Panc1 (cell line): ENCODE data around the gene AP2B1. TPM values are rescaled to one million over a fixed set of nuclear protein-coding genes. Genes with fewer than 3 reads are reported as not detected.

Experiments used
- ATAC-seq: fragments of 200-7000 bp; cut with Tn5 transposase; 2 replicates; pipeline ENCODE4 v1.9.1; 2020; ENCODE audit warnings: mild to moderate bottlenecking, moderate library complexity
- BruUV-seq: library from RNA; stranded (reverse); fragments of 400-500 nt; replicated peaks from 2 replicates; lab custom pipeline; 2021; lab: Mats Ljungman, UMichigan
- CTCF ChIA-PET: fragments of 300-600 bp; sonication (Branson Sonifier 250); formaldehyde crosslinking; loops from one replicate; lab custom pipeline; 2022; ENCODE audit warnings: antibody characterized with exemption; lab: Charles Lee
- POLR2A ChIA-PET: fragments of 300-600 bp; sonication (Branson Sonifier 250); formaldehyde crosslinking; loops from one replicate; lab custom pipeline; 2022; ENCODE audit warnings: antibody characterized with exemption; lab: Charles Lee
- DNase-seq: peaks from one replicate; pipeline ENCODE4 v3.0.0-alpha.2; 2010; ENCODE audit warnings: low read depth, low spot score
- H3K27ac ChIP-seq: 2 replicates; pipeline ENCODE4 v1.5.1; 2011; ENCODE audit warnings: mild to moderate bottlenecking, low read length, inconsistent platforms
- H3K27me3 ChIP-seq: fragments of 200-500 bp; sonication (Bioruptor generic); 2 replicates; pipeline ENCODE4 v1.6.0; 2014; ENCODE audit warnings: low read length, inconsistent platforms; ENCODE audit not compliant: control insufficient read depth, insufficient read depth
- H3K36me3 ChIP-seq: fragments of 200-500 bp; sonication (Bioruptor generic); 2 replicates; pipeline ENCODE4 v1.5.1; 2014; ENCODE audit warnings: inconsistent platforms, mild to moderate bottlenecking, low read length, moderate library complexity; ENCODE audit not compliant: control insufficient read depth, insufficient read depth
- H3K4me1 ChIP-seq: 2 replicates; pipeline ENCODE4 v1.5.1; 2011; ENCODE audit warnings: inconsistent platforms, mild to moderate bottlenecking, low read length, moderate library complexity; ENCODE audit not compliant: control insufficient read depth, insufficient read depth
- H3K4me3 ChIP-seq, 2 experiments: 2 replicates each; pipeline ENCODE4 v1.5.1; 2011 to 2012; ENCODE audit warnings: low read depth in 2 of 2, low read length in 2 of 2, mild to moderate bottlenecking in 2 of 2, inconsistent platforms in 1 of 2, moderate library complexity in 1 of 2
- H3K9me3 ChIP-seq: fragments of 200-500 bp; sonication (Bioruptor generic); 2 replicates; pipeline ENCODE4 v1.5.1; 2014; ENCODE audit warnings: low read depth, mild to moderate bottlenecking, inconsistent platforms, low read length, moderate library complexity; ENCODE audit not compliant: control insufficient read depth, insufficient read depth
- POLR2AphosphoS5 ChIP-seq: IDR thresholded peaks from 2 replicates; pipeline ENCODE4 v1.6.1; 2012; ENCODE audit warnings: mild to moderate bottlenecking, low read depth, low read length, moderate library complexity
- SIN3A ChIP-seq: IDR thresholded peaks from 2 replicates; pipeline ENCODE4 v1.6.1; 2012; ENCODE audit warnings: low read depth, mild to moderate bottlenecking, low read length, moderate library complexity, borderline replicate concordance; ENCODE audit not compliant: insufficient read depth
- TCF7L2 ChIP-seq: IDR thresholded peaks from 2 replicates; pipeline ENCODE4 v1.6.1; 2011; ENCODE audit warnings: mild to moderate bottlenecking, low read depth, low read length, inconsistent platforms
- in situ Hi-C: cut with HindIII; loops from 2 replicates; pipeline ENCODE4 v1.10.0; 2016; ENCODE audit warnings: low sequenced_read_pairs, low pct_unique_long_range_greater_than_20kb
- intact Hi-C: fragments of 100-400 bp; cut with micrococcal nuclease; formaldehyde crosslinking; loops from one replicate; pipeline ENCODE4 v1.10.0; 2022; ENCODE audit not compliant: unreplicated experiment
- total RNA-seq: library from RNA; stranded (reverse); gene quantifications from one replicate; pipeline ENCODE4 v1.2.1, GENCODE V29; 2021; ENCODE audit not compliant: unreplicated experiment
- TF ChIP-seq, protein P1 (sequence below): fragments of 450-650 bp; IDR thresholded peaks from 2 replicates; pipeline ENCODE4 v1.5.1; 2017; ENCODE audit warnings: mild to moderate bottlenecking
- TF ChIP-seq, protein P2 (sequence below), 2 experiments: IDR thresholded peaks; 2 replicates each; pipeline ENCODE4 v1.6.1; 2011 to 2012; ENCODE audit warnings: low read depth in 2 of 2, control low read depth in 1 of 2, low read length in 1 of 2, mild to moderate bottlenecking in 1 of 2, moderate library complexity in 1 of 2; ENCODE audit not compliant: insufficient read depth in 1 of 2

The AP2B1 gene
- total RNA-seq, 1 experiment from 2014 or later: 446 TPM

DNA sequence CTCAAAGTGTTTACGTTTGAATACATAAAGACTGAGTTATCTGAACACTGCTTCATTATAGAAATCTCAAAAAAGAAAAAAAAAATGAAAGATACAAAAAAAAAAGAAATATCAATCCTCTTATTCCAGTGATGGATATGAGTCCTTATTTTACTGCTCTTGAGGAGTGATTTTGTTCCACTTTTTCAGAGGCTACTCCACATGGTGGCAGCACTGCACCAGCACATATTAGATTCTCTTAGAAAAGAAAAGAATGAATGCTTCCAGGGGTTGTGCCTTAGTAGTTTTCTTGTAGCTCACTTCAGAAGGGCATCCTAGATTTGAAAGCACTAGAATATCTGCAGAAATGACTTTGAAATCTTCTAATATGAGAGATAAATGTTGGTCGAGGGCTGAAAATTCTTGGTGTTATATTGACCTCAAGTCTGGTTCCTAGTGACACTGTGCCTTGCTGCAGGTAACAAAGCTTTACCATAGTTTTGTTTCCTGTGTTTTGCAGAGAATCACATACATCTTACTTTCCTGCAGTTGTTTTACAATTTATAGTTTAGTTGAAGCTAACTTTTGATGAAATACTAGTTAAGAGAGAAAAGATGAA is 25.9 kb downstream of the AP2B1 start:
- ChIA-PET CTCF (interaction anchor here (0.8 kb wide), 1 partner anchor 134 kb away, joined by 3 read pairs; no protein-coding TSS in a partner anchor), POLR2A (interaction anchor here (0.8 kb wide), 1 partner anchor 9 kb away, joined by 3 read pairs; no protein-coding TSS in a partner anchor)
- BruUV-seq: no TSS peak
- DNase-seq (no peak), ATAC-seq (peak; percentile 78)
- Histone ChIP-seq H3K4me1 (0 out of 2 replicates have a peak, but pooled peaks cover under 1% of the 10 kb centered on the region), H3K27me3 (no peaks in the 10 kb centered on the region), H3K9me3 (no peaks in the 10 kb centered on the region), H3K36me3 (peaks cover 48% of the 10 kb centered on the region), H3K4me3 (no peak overlapping the region), H3K27ac (no peak overlapping the region)
- intact Hi-C loops (loop anchor here (5.0 to 10.0 kb wide), 2 partner anchors 52 to 134 kb away; no protein-coding TSS in a partner anchor), in situ Hi-C loops (no loop called here)
- TF ChIP-seq, protein P1, sequence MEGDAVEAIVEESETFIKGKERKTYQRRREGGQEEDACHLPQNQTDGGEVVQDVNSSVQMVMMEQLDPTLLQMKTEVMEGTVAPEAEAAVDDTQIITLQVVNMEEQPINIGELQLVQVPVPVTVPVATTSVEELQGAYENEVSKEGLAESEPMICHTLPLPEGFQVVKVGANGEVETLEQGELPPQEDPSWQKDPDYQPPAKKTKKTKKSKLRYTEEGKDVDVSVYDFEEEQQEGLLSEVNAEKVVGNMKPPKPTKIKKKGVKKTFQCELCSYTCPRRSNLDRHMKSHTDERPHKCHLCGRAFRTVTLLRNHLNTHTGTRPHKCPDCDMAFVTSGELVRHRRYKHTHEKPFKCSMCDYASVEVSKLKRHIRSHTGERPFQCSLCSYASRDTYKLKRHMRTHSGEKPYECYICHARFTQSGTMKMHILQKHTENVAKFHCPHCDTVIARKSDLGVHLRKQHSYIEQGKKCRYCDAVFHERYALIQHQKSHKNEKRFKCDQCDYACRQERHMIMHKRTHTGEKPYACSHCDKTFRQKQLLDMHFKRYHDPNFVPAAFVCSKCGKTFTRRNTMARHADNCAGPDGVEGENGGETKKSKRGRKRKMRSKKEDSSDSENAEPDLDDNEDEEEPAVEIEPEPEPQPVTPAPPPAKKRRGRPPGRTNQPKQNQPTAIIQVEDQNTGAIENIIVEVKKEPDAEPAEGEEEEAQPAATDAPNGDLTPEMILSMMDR: peak; percentile 77; the same call in 1 of the 2 replicates
- TF ChIP-seq SIN3A: no peak

DNA sequence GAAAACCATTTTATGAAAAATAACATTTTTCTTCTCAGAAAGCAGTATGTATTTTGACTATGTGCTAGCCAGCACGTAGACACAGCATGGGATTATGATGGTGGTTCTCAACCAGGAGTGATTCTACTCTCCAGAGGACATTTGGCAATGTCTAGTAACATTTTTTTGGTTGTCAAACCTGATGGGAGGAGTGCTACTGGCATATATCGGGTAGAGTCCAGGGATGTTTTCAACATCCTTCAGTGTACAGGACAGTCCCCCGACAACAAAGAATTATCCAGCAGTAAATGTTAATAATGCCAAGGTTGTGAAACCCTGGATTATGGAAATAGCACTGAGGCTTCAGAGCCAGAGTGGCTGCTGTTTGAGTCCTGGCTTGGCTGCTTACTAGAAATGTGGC is 27.7 kb downstream of the AP2B1 start:
- peaks cover 42% of the 10 kb centered on the region for H3K36me3 ChIP-seq
- TF ChIP-seq, protein P1: no peak
- TF ChIP-seq, protein P2, sequence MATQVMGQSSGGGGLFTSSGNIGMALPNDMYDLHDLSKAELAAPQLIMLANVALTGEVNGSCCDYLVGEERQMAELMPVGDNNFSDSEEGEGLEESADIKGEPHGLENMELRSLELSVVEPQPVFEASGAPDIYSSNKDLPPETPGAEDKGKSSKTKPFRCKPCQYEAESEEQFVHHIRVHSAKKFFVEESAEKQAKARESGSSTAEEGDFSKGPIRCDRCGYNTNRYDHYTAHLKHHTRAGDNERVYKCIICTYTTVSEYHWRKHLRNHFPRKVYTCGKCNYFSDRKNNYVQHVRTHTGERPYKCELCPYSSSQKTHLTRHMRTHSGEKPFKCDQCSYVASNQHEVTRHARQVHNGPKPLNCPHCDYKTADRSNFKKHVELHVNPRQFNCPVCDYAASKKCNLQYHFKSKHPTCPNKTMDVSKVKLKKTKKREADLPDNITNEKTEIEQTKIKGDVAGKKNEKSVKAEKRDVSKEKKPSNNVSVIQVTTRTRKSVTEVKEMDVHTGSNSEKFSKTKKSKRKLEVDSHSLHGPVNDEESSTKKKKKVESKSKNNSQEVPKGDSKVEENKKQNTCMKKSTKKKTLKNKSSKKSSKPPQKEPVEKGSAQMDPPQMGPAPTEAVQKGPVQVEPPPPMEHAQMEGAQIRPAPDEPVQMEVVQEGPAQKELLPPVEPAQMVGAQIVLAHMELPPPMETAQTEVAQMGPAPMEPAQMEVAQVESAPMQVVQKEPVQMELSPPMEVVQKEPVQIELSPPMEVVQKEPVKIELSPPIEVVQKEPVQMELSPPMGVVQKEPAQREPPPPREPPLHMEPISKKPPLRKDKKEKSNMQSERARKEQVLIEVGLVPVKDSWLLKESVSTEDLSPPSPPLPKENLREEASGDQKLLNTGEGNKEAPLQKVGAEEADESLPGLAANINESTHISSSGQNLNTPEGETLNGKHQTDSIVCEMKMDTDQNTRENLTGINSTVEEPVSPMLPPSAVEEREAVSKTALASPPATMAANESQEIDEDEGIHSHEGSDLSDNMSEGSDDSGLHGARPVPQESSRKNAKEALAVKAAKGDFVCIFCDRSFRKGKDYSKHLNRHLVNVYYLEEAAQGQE (IDR thresholded peaks at IDR 0.05; ENCODE audit: insufficient read depth in 1 of 2, low read depth in 2 of 2, low read length in 1 of 2): no peak
- TF ChIP-seq POLR2AphosphoS5 (no peak), TCF7L2 (no peak), SIN3A (no peak)
- CTCF ChIA-PET: no interaction called here
- in situ Hi-C loops (no loop called here), intact Hi-C loops (loop anchor here (5.0 to 10.0 kb wide), 2 partner anchors 50 to 132 kb away; no protein-coding TSS in a partner anchor)
- no peak for DNase-seq
- POLR2A ChIA-PET: no interaction called here
- no peak overlapping the region for H3K4me3 ChIP-seq
- H3K27me3 ChIP-seq: no peaks in the 10 kb centered on the region
- H3K27ac ChIP-seq: no peak overlapping the region
- no peak for ATAC-seq
- BruUV-seq: no TSS peak
- no peaks in the 10 kb centered on the region for H3K9me3 ChIP-seq
- 0 out of 2 replicates have a peak, but pooled peaks cover 4% of the 10 kb centered on the region for H3K4me1 ChIP-seq
